SK-N-SH (cell line): Measurements from ENCODE around the gene GCLM. TPM values are rescaled to one million over a fixed set of nuclear protein-coding genes. Genes with fewer than 3 reads are reported as not detected.
"Not testable (repeated sequence)": the region's sequence is repeated elsewhere in the genome, so short reads cannot be mapped to it uniquely, and the experiment has no call there.

ENCODE experiments used
- CTCF ChIA-PET: fragments of 300-600, 350-600 bp; formaldehyde crosslinking; extraction: SDS; loops from one replicate; lab custom pipeline; 2021; lab: Yijun Ruan, JAX
- POLR2A ChIA-PET: fragments of 350-600 bp; sonication (Branson Sonifier 250); formaldehyde crosslinking; extraction: SDS; loops from one replicate; lab custom pipeline; 2020; ENCODE audit warnings: antibody characterized with exemption, inconsistent platforms; lab: Yijun Ruan, JAX
- DNase-seq: peaks from one replicate; pipeline ENCODE4 v3.0.0; 2012
- H2AFZ ChIP-seq: fragments of 200-600 bp; sonication (generic); 2 replicates; pipeline ENCODE4 v1.8.1; 2016; ENCODE audit warnings: antibody characterized with exemption, mild to moderate bottlenecking, low read depth
- H3F3A ChIP-seq: fragments of 200-600 bp; sonication (generic); replicated peaks from 2 replicates; pipeline ENCODE3; 2016; ENCODE audit warnings: antibody characterized with exemption, mild to moderate bottlenecking; ENCODE audit not compliant: insufficient read depth
- H3K27ac ChIP-seq, 2 experiments: fragments of 200-500 bp in 1 of 2; fragments of 200-600 bp in 1 of 2; sonication (Bioruptor generic) in 1 of 2; sonication (generic), shearing (Covaris generic) in 1 of 2; 2 replicates each; pipeline versions ENCODE4 v1.5.1 to v1.6.1; 2014 to 2016; ENCODE audit warnings: low read depth in 2 of 2, inconsistent platforms in 1 of 2, low read length in 1 of 2, mild to moderate bottlenecking in 1 of 2, mixed read lengths in 1 of 2
- H3K27me3 ChIP-seq: fragments of 200-600 bp; sonication (generic), shearing (Covaris generic); 2 replicates; pipeline ENCODE4 v1.6.1; 2016; ENCODE audit warnings: mixed run types; ENCODE audit not compliant: insufficient read depth
- H3K36me3 ChIP-seq, 2 experiments: fragments of 200-500 bp in 1 of 2; fragments of 200-600 bp in 1 of 2; sonication (Bioruptor generic) in 1 of 2; sonication (generic) in 1 of 2; replicated peaks in 1 of 2; 2 replicates each; pipeline versions ENCODE3 to v1.5.1; 2014 to 2016; ENCODE audit warnings: low read length in 1 of 2, mild to moderate bottlenecking in 1 of 2; ENCODE audit not compliant: insufficient read depth in 2 of 2, control insufficient read depth in 1 of 2
- H3K4me1 ChIP-seq, 2 experiments: fragments of 200-500 bp in 1 of 2; fragments of 200-600 bp in 1 of 2; sonication (Bioruptor generic) in 1 of 2; sonication (generic), shearing (Covaris generic) in 1 of 2; 2 replicates each; pipeline versions ENCODE4 v1.5.1 to v1.6.1; 2014 to 2016; ENCODE audit warnings: low read depth in 1 of 2, low read length in 1 of 2, mixed run types in 1 of 2; ENCODE audit not compliant: insufficient read depth in 2 of 2, control insufficient read depth in 1 of 2
- H3K4me2 ChIP-seq: fragments of 200-600 bp; sonication (generic), shearing (Covaris generic); 2 replicates; pipeline ENCODE4 v1.6.1; 2017; ENCODE audit warnings: mixed run types
- H3K4me3 ChIP-seq, 2 experiments: fragments of 200-500 bp in 1 of 2; fragments of 200-600 bp in 1 of 2; sonication (Bioruptor generic) in 1 of 2; sonication (generic), shearing (Covaris generic) in 1 of 2; 2 replicates each; pipeline versions ENCODE4 v1.5.1 to v1.8.1; 2014 to 2016; ENCODE audit warnings: low read depth in 2 of 2, inconsistent platforms in 1 of 2, low read length in 1 of 2, mild to moderate bottlenecking in 1 of 2, mixed read lengths in 1 of 2, moderate library complexity in 1 of 2
- H3K79me2 ChIP-seq: fragments of 200-600 bp; sonication (generic); 2 replicates; pipeline ENCODE4 v1.8.1; 2017; ENCODE audit warnings: mild to moderate bottlenecking; ENCODE audit not compliant: insufficient read depth
- H3K9ac ChIP-seq: fragments of 200-600 bp; sonication (generic); 2 replicates; pipeline ENCODE4 v1.6.1; 2017; ENCODE audit warnings: mixed run types
- H3K9me2 ChIP-seq: fragments of 200-600 bp; sonication (generic); 2 replicates; pipeline ENCODE4 v1.6.1; 2017; ENCODE audit warnings: mixed run types
- H3K9me3 ChIP-seq: fragments of 200-600 bp; sonication (generic); 2 replicates; pipeline ENCODE4 v1.6.1; 2017; ENCODE audit warnings: mixed run types, mild to moderate bottlenecking, moderate library complexity
- H4K20me1 ChIP-seq: fragments of 200-600 bp; sonication (generic); 2 replicates; pipeline ENCODE4 v1.6.1; 2017; ENCODE audit warnings: mild to moderate bottlenecking, mixed run types; ENCODE audit not compliant: insufficient read depth
- IRF3 ChIP-seq: fragments of 150-350 bp; IDR thresholded peaks from 2 replicates; pipeline ENCODE4 v1.6.1; 2016; ENCODE audit warnings: mild to moderate bottlenecking, low read depth, low read length
- MXI1 ChIP-seq: IDR thresholded peaks from 2 replicates; pipeline ENCODE4 v1.6.1; 2012; ENCODE audit warnings: mild to moderate bottlenecking, low read depth, low read length, improper control_type of control experiment
- SIN3A ChIP-seq: IDR thresholded peaks from 2 replicates; pipeline ENCODE4 v1.6.1; 2012; ENCODE audit warnings: low read depth, mild to moderate bottlenecking, low read length, moderate library complexity, borderline replicate concordance
- TAF1 ChIP-seq: IDR thresholded peaks from 2 replicates; pipeline ENCODE4 v1.6.1; 2012; ENCODE audit warnings: low read depth, mild to moderate bottlenecking, low read length, moderate library complexity, borderline replicate concordance
- USF1 ChIP-seq: IDR thresholded peaks from 2 replicates; pipeline ENCODE4 v1.4.0; 2012; ENCODE audit warnings: low read depth, borderline replicate concordance
- YY1 ChIP-seq: IDR thresholded peaks from 2 replicates; pipeline ENCODE4 v1.4.0; 2012; ENCODE audit warnings: low read depth, mild to moderate bottlenecking
- WGBS: methylation state at CpG from one replicate; pipeline ENCODE4 v1.1.6; 2017; ENCODE audit warnings: low lambda C conversion rate; 5-methylcytosine and 5-hydroxymethylcytosine counted together
- polyA plus RNA-seq, 3 experiments: library from polyadenylated mRNA; depleted of rRNA; stranded (reverse); fragments of >200 nt; gene quantifications; 2 replicates each; pipeline ENCODE4 v1.2.3, GENCODE V29; 2012

Gene GCLM
- polyA plus RNA-seq, 1 of the 3 experiments (the other 2 are of a cell fraction): 9.4 TPM

- TF ChIP-seq IRF3: no peak
Measured at GRCh38 chr1:93955765-93956164, 46.5 kb upstream of the GCLM start (continued).

- H4K20me1 ChIP-seq, H3K4me2 ChIP-seq, H3K9me3 ChIP-seq, H3K4me3 ChIP-seq, H3K36me3 ChIP-seq, H3F3A ChIP-seq, H2AFZ ChIP-seq, H3K9ac ChIP-seq, POLR2A ChIA-PET, H3K27ac ChIP-seq, H3K79me2 ChIP-seq, H3K4me1 ChIP-seq, H3K27me3 ChIP-seq, CTCF ChIA-PET, H3K9me2 ChIP-seq, DNase-seq: not testable (repeated sequence)
- WGBS: 77% methylated on average over 2 of the region's 2 CpGs
Measured at GRCh38 chr1:93947002-93947686, 37.9 kb upstream of the GCLM start.

GRCh38 chr1:93938461-93939145 lies 29.4 kb upstream of the GCLM start:
- no peaks in the 10 kb centered on the region for H3K27me3 ChIP-seq
- POLR2A ChIA-PET: no interaction called here
- H3K4me2 ChIP-seq: no peak overlapping the region
- H3K79me2 ChIP-seq: no peaks in the 10 kb centered on the region
- no peak overlapping the region for H2AFZ ChIP-seq
- H3K9me2 ChIP-seq: no peaks in the 10 kb centered on the region
- 23% methylated on average over 1 of the region's 1 CpG for WGBS
- H3F3A ChIP-seq: no peaks in the 10 kb centered on the region
- no peaks in the 10 kb centered on the region for H3K9me3 ChIP-seq
- no peak overlapping the region for H3K9ac ChIP-seq
- H4K20me1 ChIP-seq: no peaks in the 10 kb centered on the region
- H3K4me1 ChIP-seq: no peaks in the 10 kb centered on the region
- no peak for TF ChIP-seq SIN3A
- TF ChIP-seq USF1: no peak
- TF ChIP-seq TAF1: no peak
- TF ChIP-seq MXI1: no peak
- no peak for TF ChIP-seq YY1
- TF ChIP-seq, all 33 proteins: peak for 0
- H3K27ac ChIP-seq: no peak overlapping the region
- no peaks in the 10 kb centered on the region for H3K36me3 ChIP-seq
- CTCF ChIA-PET: interaction anchor here (0.9 kb wide), 1 partner anchor 28 kb away, joined by 4 read pairs; no protein-coding TSS in a partner anchor
- DNase-seq: no peak
- H3K4me3 ChIP-seq: no peak overlapping the region
